Esophagus muscularis mucosa (tissue), 4 donors: ENCODE results near the gene CACNB1. TPM values are rescaled to one million over a fixed set of nuclear protein-coding genes. Genes with fewer than 3 reads are reported as not detected.
"Not testable (repeated sequence)": the region's sequence is repeated elsewhere in the genome, so short reads cannot be mapped to it uniquely, and the experiment has no call there.

Source experiments
- DNase-seq: peaks from one replicate; pipeline ENCODE4 v3.0.0-alpha.2; 2017; ENCODE audit errors: extremely low spot score
- H3K27ac ChIP-seq, 4 donors: fragments of 200-600 bp; sonication (generic); replicated peaks in 1 of 4; 1 replicate in 3 of 4; 2 replicates in 1 of 4; pipeline ENCODE4 v1.5.1; 2016 to 2019; ENCODE audit warnings: mild to moderate bottlenecking in 1 of 4
- H3K27me3 ChIP-seq, 4 donors: fragments of 200-600 bp; sonication (generic); one replicate each; pipeline versions ENCODE4 v1.5.1 to v1.6.0; 2016 to 2019
- H3K36me3 ChIP-seq, 4 donors: fragments of 200-600 bp; sonication (generic); one replicate each; pipeline ENCODE4 v1.5.1; 2016 to 2019
- H3K4me1 ChIP-seq, 4 donors: fragments of 200-600 bp; sonication (generic); one replicate each; pipeline ENCODE4 v1.5.1; 2016 to 2019
- H3K4me3 ChIP-seq, 4 donors: fragments of 200-600 bp; sonication (generic); 1 replicate in 2 of 4; 2 replicates in 2 of 4; pipeline ENCODE4 v1.5.1; 2016 to 2019; ENCODE audit warnings: mild to moderate bottlenecking in 4 of 4, moderate library complexity in 1 of 4
- H3K9me3 ChIP-seq, 4 donors: fragments of 200-600 bp; sonication (generic); 1 replicate in 3 of 4; 2 replicates in 1 of 4; pipeline ENCODE4 v1.5.1; 2016 to 2019
- CTCF ChIP-seq, 3 experiments: fragments of 200-600 bp in 2 of 3; fragments of 450-650 bp in 1 of 3; sonication (generic) in 2 of 3; IDR thresholded peaks; one replicate each; pipeline ENCODE4 v1.5.1; 2017 to 2019; ENCODE audit warnings: antibody characterized with exemption in 3 of 3, mild to moderate bottlenecking in 2 of 3, moderate library complexity in 1 of 3
- EP300 ChIP-seq: sonication (generic); formaldehyde crosslinking; IDR thresholded peaks from one replicate; pipeline ENCODE4 v1.6.1; 2017; ENCODE audit warnings: antibody characterized with exemption
- POLR2A ChIP-seq: fragments of 450-650 bp; IDR thresholded peaks from one replicate; pipeline ENCODE4 v1.6.1; 2017; ENCODE audit warnings: antibody characterized with exemption, moderate library complexity, mild to moderate bottlenecking, low read depth
- POLR2AphosphoS5 ChIP-seq, 2 donors: sonication (generic); formaldehyde crosslinking; IDR thresholded peaks; one replicate each; pipeline ENCODE4 v1.6.1; 2017; ENCODE audit warnings: antibody characterized with exemption in 2 of 2
- WGBS: methylation state at CpG from one replicate; pipeline ENCODE4 v1.1.5; 2018; 5-methylcytosine and 5-hydroxymethylcytosine counted together
- intact Hi-C: fragments of 100-400 bp; cut with DNase I; formaldehyde crosslinking; loops from one replicate; pipeline ENCODE4 v1.15.1; 2023
- total RNA-seq, 4 donors: library from RNA; depleted of rRNA; stranded (reverse); fragments of >200 nt; gene quantifications; one replicate each; pipeline versions ENCODE4 v1.1.0 to v1.2.1, GENCODE V29; 2016

The CACNB1 gene
- total RNA-seq, 4 donors from 2014 or later, result 3.1 to 8.0 (median 5.4) TPM

GRCh38 chr17:39171933-39172332, 25.5 kb downstream of the CACNB1 start:
- no peak for TF ChIP-seq EP300
- TF ChIP-seq POLR2A, result no peak
- no peak for TF ChIP-seq CTCF (IDR thresholded peaks at IDR 0.05)
- TF ChIP-seq POLR2AphosphoS5 (IDR thresholded peaks at IDR 0.05), result no peak
- Histone ChIP-seq H3K36me3 (peaks cover 3 to 18% (median 8%) of the 10 kb centered on the region in 4 donors), H3K27me3 (peaks cover 0 to 8% (median 0%) of the 10 kb centered on the region in 4 donors), H3K4me1 (peaks cover 5 to 23% (median 15%) of the 10 kb centered on the region in 4 donors), H3K4me3 (no peak overlapping the region), H3K9me3 (no peaks in the 10 kb centered on the region), H3K27ac (no peak overlapping the region)
- intact Hi-C loops, result no loop called here
- no peak for DNase-seq
- 90% methylated on average over 5 of the region's 5 CpGs for WGBS

- Histone ChIP-seq H3K4me1 (peaks cover 13 to 31% (median 28%) of the 10 kb centered on the region in 4 donors), H3K27ac (no peak overlapping the region), H3K9me3 (no peaks in the 10 kb centered on the region), H3K27me3 (peaks cover 0 to 8% (median 0%) of the 10 kb centered on the region in 4 donors), H3K4me3 (no peak overlapping the region), H3K36me3 (peaks cover 0 to 4% (median 0%) of the 10 kb centered on the region in 4 donors)
- intact Hi-C loops, result no loop called here
- no peak for DNase-seq
- 76% methylated on average over 6 of the region's 6 CpGs for WGBS
- no peak for TF ChIP-seq CTCF (IDR thresholded peaks at IDR 0.05)
- TF ChIP-seq POLR2AphosphoS5 (IDR thresholded peaks at IDR 0.05), result no peak
- TF ChIP-seq POLR2A, result no peak
- no peak for TF ChIP-seq EP300
Observed at GRCh38 chr17:39170558-39170957, 26.9 kb downstream of the CACNB1 start.

- 65% methylated on average over 4 of the region's 4 CpGs for WGBS
- intact Hi-C loops, result no loop called here
- DNase-seq, result no peak
Observed at GRCh38 chr17:39170109-39170508, 27.4 kb downstream of the CACNB1 start.

GRCh38 chr17:39169518-39169917, 28.0 kb downstream of the CACNB1 start:
- peaks cover 0 to 8% (median 0%) of the 10 kb centered on the region in 4 donors for H3K27me3 ChIP-seq
- no peak for TF ChIP-seq POLR2AphosphoS5 (IDR thresholded peaks at IDR 0.05)
- no peak for TF ChIP-seq CTCF (IDR thresholded peaks at IDR 0.05)
- no peak for TF ChIP-seq EP300
- TF ChIP-seq POLR2A, result no peak
- intact Hi-C loops, result no loop called here
- H3K9me3 ChIP-seq, result no peaks in the 10 kb centered on the region
- H3K27ac ChIP-seq, result no peak overlapping the region
- H3K4me3 ChIP-seq, result no peak overlapping the region
- DNase-seq, result no peak
- no peaks in the 10 kb centered on the region for H3K36me3 ChIP-seq
- peaks cover 19 to 31% (median 29%) of the 10 kb centered on the region in 4 donors for H3K4me1 ChIP-seq
- WGBS, result 76% methylated on average over 3 of the region's 3 CpGs

More at GRCh38 chr17:39170109-39170508, 27.4 kb downstream of the CACNB1 start:
- H3K27ac ChIP-seq, result no peak overlapping the region
- H3K36me3 ChIP-seq, result no peaks in the 10 kb centered on the region
- no peak overlapping the region for H3K4me3 ChIP-seq
- TF ChIP-seq POLR2A (no peak), CTCF (IDR thresholded peaks at IDR 0.05) (no peak), EP300 (no peak), POLR2AphosphoS5 (IDR thresholded peaks at IDR 0.05) (no peak)
- H3K27me3 ChIP-seq, result peaks cover 0 to 8% (median 0%) of the 10 kb centered on the region in 4 donors
- H3K4me1 ChIP-seq, result peaks cover 18 to 31% (median 30%) of the 10 kb centered on the region in 4 donors
- H3K9me3 ChIP-seq, result no peaks in the 10 kb centered on the region

- H3K36me3 ChIP-seq, result no peaks in the 10 kb centered on the region
- no peak overlapping the region for H3K27ac ChIP-seq
- H3K9me3 ChIP-seq, result no peaks in the 10 kb centered on the region
- H3K4me3 ChIP-seq, result no peak overlapping the region
- peaks cover 23 to 35% (median 30%) of the 10 kb centered on the region in 4 donors for H3K4me1 ChIP-seq
- TF ChIP-seq CTCF (IDR thresholded peaks at IDR 0.05), result no peak
- 73% methylated on average over 14 of the region's 14 CpGs for WGBS
- DNase-seq, result no peak
- peaks cover 0 to 8% (median 0%) of the 10 kb centered on the region in 4 donors for H3K27me3 ChIP-seq
- intact Hi-C loops, result no loop called here
Observed at GRCh38 chr17:39169101-39169500, 28.4 kb downstream of the CACNB1 start.

- H3K27me3 ChIP-seq, H3K27ac ChIP-seq, DNase-seq, H3K9me3 ChIP-seq, H3K36me3 ChIP-seq, H3K4me3 ChIP-seq, intact Hi-C loops: not testable (repeated sequence)
- H3K4me1 ChIP-seq, result peaks cover 29 to 41% (median 35%) of the 10 kb centered on the region in 4 donors
- 95% methylated on average over 10 of the region's 10 CpGs for WGBS
Observed at GRCh38 chr17:39168503-39168902, 29.0 kb downstream of the CACNB1 start.
